Loucy (cell line): ENCODE measurements around the gene MMP3.

Experiments used
- H2AFZ ChIP-seq: fragments of 200-600 bp; sonication (generic); 2 replicates; pipeline ENCODE4 v1.6.0; 2016; ENCODE audit warnings: antibody characterized with exemption, mild to moderate bottlenecking, low read length, moderate library complexity
- H3F3A ChIP-seq: fragments of 200-600 bp; 2 replicates; pipeline ENCODE4 v1.6.0; 2016; ENCODE audit warnings: antibody characterized with exemption, low read depth, mild to moderate bottlenecking
- H3K27me3 ChIP-seq: fragments of 200-600 bp; sonication (generic); 2 replicates; pipeline ENCODE4 v1.6.1; 2014; ENCODE audit warnings: low read length, mild to moderate bottlenecking; ENCODE audit not compliant: insufficient read depth, poor library complexity, severe bottlenecking
- H3K36me3 ChIP-seq: fragments of 200-600 bp; sonication (generic); 2 replicates; pipeline ENCODE4 v1.6.1; 2016; ENCODE audit warnings: low read length; ENCODE audit not compliant: insufficient read depth
- H3K4me1 ChIP-seq: fragments of 200-600 bp; sonication (generic); 2 replicates; pipeline ENCODE4 v1.5.1; 2014; ENCODE audit warnings: low read length, mild to moderate bottlenecking; ENCODE audit not compliant: insufficient read depth, poor library complexity, severe bottlenecking
- H3K4me2 ChIP-seq: fragments of 200-600 bp; sonication (generic); 2 replicates; pipeline ENCODE4 v1.6.0; 2014; ENCODE audit warnings: antibody characterized with exemption, low read length, low read depth, mild to moderate bottlenecking; ENCODE audit not compliant: poor library complexity, severe bottlenecking
- H3K4me3 ChIP-seq: fragments of 200-600 bp; sonication (generic); 2 replicates; pipeline ENCODE4 v1.5.1; 2014; ENCODE audit warnings: low read length, mild to moderate bottlenecking, mixed read lengths; ENCODE audit not compliant: poor library complexity, severe bottlenecking
- H3K79me2 ChIP-seq: fragments of 200-600 bp; sonication (generic); 2 replicates; pipeline ENCODE4 v1.6.1; 2014; ENCODE audit warnings: low read length; ENCODE audit not compliant: insufficient read depth
- H3K9ac ChIP-seq: fragments of 200-600 bp; sonication (generic); 2 replicates; pipeline ENCODE4 v1.6.0; 2014; ENCODE audit warnings: mild to moderate bottlenecking, low read depth, low read length, moderate library complexity; ENCODE audit not compliant: poor library complexity, severe bottlenecking
- H3K9me2 ChIP-seq: fragments of 200-600 bp; sonication (generic); replicated peaks from 2 replicates; pipeline ENCODE4 v1.6.1; 2016; ENCODE audit warnings: low read depth, low read length, mixed read lengths
- H3K9me3 ChIP-seq: fragments of 200-600 bp; sonication (generic); 2 replicates; pipeline ENCODE4 v1.6.1; 2014; ENCODE audit warnings: mild to moderate bottlenecking, antibody characterized with exemption, low read length, low read depth; ENCODE audit not compliant: insufficient read depth
- H4K20me1 ChIP-seq: fragments of 200-600 bp; sonication (generic); 2 replicates; pipeline ENCODE4 v1.6.0; 2014; ENCODE audit warnings: antibody characterized with exemption, low read length, mild to moderate bottlenecking; ENCODE audit not compliant: insufficient read depth, poor library complexity, severe bottlenecking
- EZH2phosphoT487 ChIP-seq: fragments of 200-600 bp; IDR thresholded peaks from 2 replicates; pipeline ENCODE4 v1.6.1; 2018; ENCODE audit warnings: antibody characterized with exemption, mild to moderate bottlenecking, moderate library complexity, borderline replicate concordance
- TF ChIP-seq, protein P1 (sequence below): fragments of 200-600 bp; sonication (generic); conservative IDR thresholded peaks from 2 replicates; pipeline ENCODE4 v1.5.1; 2014; ENCODE audit warnings: mild to moderate bottlenecking, antibody characterized with exemption, low read length

The MMP3 gene

DNA sequence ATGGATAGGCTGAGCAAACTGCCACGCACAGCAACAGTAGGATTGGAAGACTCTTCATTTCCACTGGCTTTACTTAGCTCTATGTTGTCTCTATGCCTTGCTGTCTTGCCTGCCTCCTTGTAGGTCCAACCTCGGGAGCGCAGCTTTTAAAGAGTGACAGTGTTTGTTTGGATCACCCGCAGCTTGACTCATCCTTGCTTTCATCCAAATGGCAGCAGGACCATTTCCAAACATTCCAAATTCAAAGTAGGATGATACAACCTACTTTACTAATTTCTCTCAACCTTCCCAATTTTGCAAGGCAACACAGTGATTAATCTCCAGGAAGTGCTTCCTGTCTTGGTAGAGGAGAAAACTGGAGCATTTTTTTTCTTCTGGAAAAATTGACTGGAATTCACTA lies at the start of gene MMP3:
MMP3 (minus strand) TSS at position 121 of the 400 bp plus-strand sequence; CDS start at position 58, 63 bp downstream.
- no peaks in the 10 kb centered on the region for H3K9me2 ChIP-seq
- H3K4me1 ChIP-seq: no peaks in the 10 kb centered on the region
- no peaks in the 10 kb centered on the region for H3F3A ChIP-seq
- no peaks in the 10 kb centered on the region for H3K9me3 ChIP-seq
- TF ChIP-seq EZH2phosphoT487: no peak
- TF ChIP-seq, protein P1, sequence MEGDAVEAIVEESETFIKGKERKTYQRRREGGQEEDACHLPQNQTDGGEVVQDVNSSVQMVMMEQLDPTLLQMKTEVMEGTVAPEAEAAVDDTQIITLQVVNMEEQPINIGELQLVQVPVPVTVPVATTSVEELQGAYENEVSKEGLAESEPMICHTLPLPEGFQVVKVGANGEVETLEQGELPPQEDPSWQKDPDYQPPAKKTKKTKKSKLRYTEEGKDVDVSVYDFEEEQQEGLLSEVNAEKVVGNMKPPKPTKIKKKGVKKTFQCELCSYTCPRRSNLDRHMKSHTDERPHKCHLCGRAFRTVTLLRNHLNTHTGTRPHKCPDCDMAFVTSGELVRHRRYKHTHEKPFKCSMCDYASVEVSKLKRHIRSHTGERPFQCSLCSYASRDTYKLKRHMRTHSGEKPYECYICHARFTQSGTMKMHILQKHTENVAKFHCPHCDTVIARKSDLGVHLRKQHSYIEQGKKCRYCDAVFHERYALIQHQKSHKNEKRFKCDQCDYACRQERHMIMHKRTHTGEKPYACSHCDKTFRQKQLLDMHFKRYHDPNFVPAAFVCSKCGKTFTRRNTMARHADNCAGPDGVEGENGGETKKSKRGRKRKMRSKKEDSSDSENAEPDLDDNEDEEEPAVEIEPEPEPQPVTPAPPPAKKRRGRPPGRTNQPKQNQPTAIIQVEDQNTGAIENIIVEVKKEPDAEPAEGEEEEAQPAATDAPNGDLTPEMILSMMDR: no peak
- H3K4me3 ChIP-seq: no peak within 1 kb of the TSS
- no peaks in the 10 kb centered on the region for H3K27me3 ChIP-seq
- H3K79me2 ChIP-seq: no peaks in the 10 kb centered on the region
- H3K4me2 ChIP-seq: no peak within 1 kb of the TSS
- no peak within 1 kb of the TSS for H2AFZ ChIP-seq
- no peak within 1 kb of the TSS for H3K9ac ChIP-seq
- H4K20me1 ChIP-seq: no peaks in the 10 kb centered on the region
- no peaks in the 10 kb centered on the region for H3K36me3 ChIP-seq

DNA sequence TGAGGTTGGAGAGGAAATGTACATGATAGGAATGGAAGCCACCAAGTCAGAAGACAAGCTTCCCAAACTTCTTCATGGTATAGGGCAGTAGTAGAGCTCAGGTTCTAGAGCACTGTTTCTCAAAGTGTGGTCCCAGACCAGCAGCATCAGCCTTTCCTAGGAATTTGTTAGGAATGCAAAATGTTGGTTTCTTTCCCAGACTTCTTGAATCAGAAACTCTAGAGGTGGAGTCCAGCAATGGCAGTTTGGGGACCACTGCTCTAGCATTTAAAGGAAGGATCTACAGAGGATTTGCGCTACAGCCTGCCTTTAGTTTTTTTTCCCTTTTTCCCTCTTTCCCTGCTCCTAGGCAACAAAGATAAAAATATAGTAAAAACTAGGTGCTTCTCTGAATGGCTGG lies 48.3 kb upstream of the MMP3 start:
- no peaks in the 10 kb centered on the region for H3F3A ChIP-seq
- no peaks in the 10 kb centered on the region for H3K79me2 ChIP-seq
- no peaks in the 10 kb centered on the region for H3K36me3 ChIP-seq
- no peak overlapping the region for H3K4me2 ChIP-seq
- no peak overlapping the region for H3K9ac ChIP-seq
- H3K27me3 ChIP-seq: no peaks in the 10 kb centered on the region
- H3K9me3 ChIP-seq: no peaks in the 10 kb centered on the region
- no peaks in the 10 kb centered on the region for H3K9me2 ChIP-seq
- H4K20me1 ChIP-seq: no peaks in the 10 kb centered on the region
- H3K4me3 ChIP-seq: no peak overlapping the region
- no peak overlapping the region for H2AFZ ChIP-seq
- TF ChIP-seq EZH2phosphoT487: no peak
- TF ChIP-seq, protein P1: no peak
- no peaks in the 10 kb centered on the region for H3K4me1 ChIP-seq

DNA sequence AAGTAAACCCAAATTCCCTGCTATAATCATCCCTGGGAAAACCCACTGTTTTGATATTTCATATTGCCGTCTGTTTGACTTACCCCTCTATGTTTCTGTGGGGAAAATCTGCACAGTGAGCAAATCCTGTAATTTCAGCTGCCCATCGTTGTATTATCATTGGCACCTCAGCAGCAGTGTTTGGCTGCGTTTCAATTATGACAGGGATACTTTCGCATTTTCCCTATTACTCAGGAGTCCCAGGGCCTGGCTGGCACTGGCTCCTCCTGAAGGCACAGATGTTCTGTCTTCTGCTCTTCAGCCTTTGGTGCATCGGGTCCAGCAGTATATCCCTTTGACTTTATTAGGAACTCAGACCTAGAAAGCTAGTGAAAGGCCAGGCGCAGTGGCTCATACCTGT lies 43.6 kb upstream of the MMP3 start:
- H3K9me3 ChIP-seq: no peaks in the 10 kb centered on the region
- no peak overlapping the region for H3K9ac ChIP-seq
- no peaks in the 10 kb centered on the region for H3K27me3 ChIP-seq
- no peaks in the 10 kb centered on the region for H3K36me3 ChIP-seq
- no peaks in the 10 kb centered on the region for H3K79me2 ChIP-seq
- no peak overlapping the region for H2AFZ ChIP-seq
- H3K9me2 ChIP-seq: no peaks in the 10 kb centered on the region
- H3K4me2 ChIP-seq: no peak overlapping the region
- TF ChIP-seq EZH2phosphoT487: no peak
- TF ChIP-seq, protein P1: no peak
- H3K4me1 ChIP-seq: no peaks in the 10 kb centered on the region
- H4K20me1 ChIP-seq: no peaks in the 10 kb centered on the region
- no peaks in the 10 kb centered on the region for H3F3A ChIP-seq
- H3K4me3 ChIP-seq: no peak overlapping the region
